Measurements from ENCODE around the gene TMEM52. TPM values are rescaled to one million over a fixed set of nuclear protein-coding genes. Genes with fewer than 3 reads are reported as not detected.

Gene TMEM52
- total RNA-seq (2014; rRNA removed; shearing (Covaris generic)) (not detected in 2 replicates), polyA plus RNA-seq (2016; fragmentation: Nextera tagmentation; extraction: Ambion mirVana) (0.28 and 0.40 TPM in 2 replicates)

DNA sequence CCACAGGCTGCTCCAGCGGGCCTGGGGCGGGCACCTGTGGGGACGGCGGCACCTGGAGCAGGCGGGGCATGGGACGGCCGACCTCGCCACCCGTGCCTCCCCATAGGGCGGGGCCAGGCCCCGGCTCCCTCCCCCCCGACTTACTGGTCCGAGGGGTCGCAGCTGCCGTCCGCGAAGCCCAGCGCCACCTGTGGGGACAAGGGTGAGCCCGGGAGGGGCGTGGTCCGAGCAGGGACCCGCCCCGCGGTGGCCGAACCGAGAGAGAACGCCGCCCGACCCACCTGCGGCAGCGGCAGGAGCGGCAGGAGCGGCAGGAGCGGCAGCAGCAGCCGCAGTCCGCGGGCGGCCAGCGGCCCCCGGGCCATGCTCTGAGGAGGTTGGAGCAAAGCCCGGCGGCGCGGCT lies at the start of gene TMEM52:
Gene TMEM52 (minus strand): TSS at position 379 of the 403 bp plus-strand sequence. CDS start 14 bp downstream, at position 365.
- Histone ChIP-seq H3K9me3 (ENCODE audit: low read depth) (no peaks in the 10 kb centered on the region), H4K20me1 (ENCODE audit: insufficient read depth) (no peaks in the 10 kb centered on the region), H3K27me3 (replicated peaks; ENCODE audit: insufficient read depth) (no peaks in the 10 kb centered on the region), H3K27ac (no peak within 1 kb of the TSS), H3F3A (ENCODE audit: insufficient read depth) (no peaks in the 10 kb centered on the region), H2AFZ (peak within 1 kb of the TSS; percentile 55), H3K4me2 (ENCODE audit: unreplicated experiment) (peak within 1 kb of the TSS; percentile 43), H3K9ac (no peak within 1 kb of the TSS), H3K9me2 (ENCODE audit: insufficient read depth) (no peaks in the 10 kb centered on the region), H3K4me3 (peak within 1 kb of the TSS; percentile 65), H3K79me2 (ENCODE audit: insufficient read depth) (no peaks in the 10 kb centered on the region), H3K4me1 (ENCODE audit: insufficient read depth) (no peaks in the 10 kb centered on the region), H3K36me3 (ENCODE audit: low read depth) (no peaks in the 10 kb centered on the region)
- WGBS, 2 experiments (ENCODE audit: low coverage in 1 of 2, low lambda C conversion rate in 2 of 2, missing lambda C conversion rate in 2 of 2) = 3 to 13% methylated on average over 3 to 31 of the region's 44 CpGs
- DNase-seq = no peak
- no peak for TF ChIP-seq EZH2 (IDR thresholded peaks at IDR 0.05; ENCODE audit: insufficient read depth, poor library complexity, severe bottlenecking)
- TF ChIP-seq EZH2phosphoT487 (IDR thresholded peaks at IDR 0.05; ENCODE audit: insufficient read depth, low read depth) = no peak
- in situ Hi-C loops (cut with MboI) = no loop called here

DNA sequence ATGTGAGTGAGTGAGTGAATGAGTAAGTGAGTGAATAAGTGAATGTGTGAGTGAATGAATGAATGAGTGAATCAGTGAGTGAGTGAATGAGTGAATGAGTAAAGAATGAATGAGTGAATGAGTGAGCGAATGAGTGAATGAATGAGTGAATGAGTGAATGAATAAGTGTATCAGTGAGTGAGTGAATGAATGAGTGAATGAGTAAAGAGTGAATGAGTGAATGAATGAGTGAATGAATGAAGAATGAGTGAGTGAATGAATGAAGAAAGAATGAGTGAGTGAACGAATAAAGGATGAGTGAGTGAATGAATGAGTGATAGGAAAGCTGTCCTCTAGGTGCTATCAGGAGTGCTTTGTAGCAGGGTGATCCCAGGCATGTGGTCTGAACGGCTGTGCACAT lies 48.8 kb upstream of the TMEM52 start:
- H3K79me2 ChIP-seq (ENCODE audit: insufficient read depth) = no peaks in the 10 kb centered on the region
- no peak overlapping the region for H3K4me2 ChIP-seq (ENCODE audit: unreplicated experiment)
- H3F3A ChIP-seq (ENCODE audit: insufficient read depth) = no peaks in the 10 kb centered on the region
- H3K4me1 ChIP-seq (ENCODE audit: insufficient read depth) = no peaks in the 10 kb centered on the region
- H4K20me1 ChIP-seq (ENCODE audit: insufficient read depth) = no peaks in the 10 kb centered on the region
- peaks cover 17% of the 10 kb centered on the region; the same call in 1 of the 2 replicates for H3K27me3 ChIP-seq (replicated peaks; ENCODE audit: insufficient read depth)
- H3K36me3 ChIP-seq (ENCODE audit: low read depth) = no peaks in the 10 kb centered on the region
- no peak overlapping the region for H3K9ac ChIP-seq
- H3K9me2 ChIP-seq (ENCODE audit: insufficient read depth) = no peaks in the 10 kb centered on the region
- WGBS, 2 experiments (ENCODE audit: low coverage in 1 of 2, low lambda C conversion rate in 2 of 2, missing lambda C conversion rate in 2 of 2) = 31 to 51% methylated on average over 3 of the region's 3 CpGs
- no peak overlapping the region for H3K4me3 ChIP-seq
- in situ Hi-C loops (cut with MboI) = no loop called here
- no peak for DNase-seq
- H3K9me3 ChIP-seq (ENCODE audit: low read depth) = no peaks in the 10 kb centered on the region
- H3K27ac ChIP-seq = no peak overlapping the region
- H2AFZ ChIP-seq = no peak overlapping the region
- TF ChIP-seq EZH2phosphoT487 (IDR thresholded peaks at IDR 0.05; ENCODE audit: insufficient read depth, low read depth) (no peak), EZH2 (IDR thresholded peaks at IDR 0.05; ENCODE audit: insufficient read depth, poor library complexity, severe bottlenecking) (no peak)

DNA sequence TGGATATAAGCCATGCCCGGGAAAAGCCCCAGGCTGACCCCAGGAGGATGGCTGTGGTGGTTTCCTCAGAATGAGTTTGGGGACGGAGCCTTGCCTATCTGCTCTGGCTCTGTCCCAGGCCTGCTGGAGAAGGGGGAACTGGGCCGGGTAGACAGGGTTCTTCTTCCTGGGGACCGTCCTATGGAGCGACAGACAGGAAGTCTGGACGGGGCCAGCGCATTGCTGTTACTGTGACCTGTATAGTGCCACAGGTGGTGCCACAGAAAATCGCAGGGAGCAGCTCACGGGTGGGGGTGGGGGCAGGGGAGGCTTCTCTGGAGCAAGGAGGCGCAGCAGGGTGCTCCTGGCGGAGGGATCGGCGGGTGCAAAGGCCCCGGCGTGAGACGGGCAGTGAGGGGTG lies 48.1 kb upstream of the TMEM52 start:
- DNase-seq = no peak
- 53% methylated on average over 8 to 16 of the region's 16 CpGs for WGBS, 2 experiments (ENCODE audit: low coverage in 1 of 2, low lambda C conversion rate in 2 of 2, missing lambda C conversion rate in 2 of 2)
- Histone ChIP-seq H3K9ac (no peak overlapping the region), H2AFZ (no peak overlapping the region), H3K9me2 (ENCODE audit: insufficient read depth) (no peaks in the 10 kb centered on the region), H3F3A (ENCODE audit: insufficient read depth) (no peaks in the 10 kb centered on the region), H3K9me3 (ENCODE audit: low read depth) (no peaks in the 10 kb centered on the region), H3K27ac (no peak overlapping the region), H3K4me1 (ENCODE audit: insufficient read depth) (no peaks in the 10 kb centered on the region), H3K4me2 (ENCODE audit: unreplicated experiment) (no peak overlapping the region), H3K79me2 (ENCODE audit: insufficient read depth) (no peaks in the 10 kb centered on the region), H3K4me3 (no peak overlapping the region), H4K20me1 (ENCODE audit: insufficient read depth) (no peaks in the 10 kb centered on the region), H3K36me3 (ENCODE audit: low read depth) (no peaks in the 10 kb centered on the region), H3K27me3 (replicated peaks; ENCODE audit: insufficient read depth) (peaks cover 23% of the 10 kb centered on the region)
- in situ Hi-C loops (cut with MboI) = no loop called here
- TF ChIP-seq EZH2 (IDR thresholded peaks at IDR 0.05; ENCODE audit: insufficient read depth, poor library complexity, severe bottlenecking) (no peak), EZH2phosphoT487 (IDR thresholded peaks at IDR 0.05; ENCODE audit: insufficient read depth, low read depth) (no peak)

DNA sequence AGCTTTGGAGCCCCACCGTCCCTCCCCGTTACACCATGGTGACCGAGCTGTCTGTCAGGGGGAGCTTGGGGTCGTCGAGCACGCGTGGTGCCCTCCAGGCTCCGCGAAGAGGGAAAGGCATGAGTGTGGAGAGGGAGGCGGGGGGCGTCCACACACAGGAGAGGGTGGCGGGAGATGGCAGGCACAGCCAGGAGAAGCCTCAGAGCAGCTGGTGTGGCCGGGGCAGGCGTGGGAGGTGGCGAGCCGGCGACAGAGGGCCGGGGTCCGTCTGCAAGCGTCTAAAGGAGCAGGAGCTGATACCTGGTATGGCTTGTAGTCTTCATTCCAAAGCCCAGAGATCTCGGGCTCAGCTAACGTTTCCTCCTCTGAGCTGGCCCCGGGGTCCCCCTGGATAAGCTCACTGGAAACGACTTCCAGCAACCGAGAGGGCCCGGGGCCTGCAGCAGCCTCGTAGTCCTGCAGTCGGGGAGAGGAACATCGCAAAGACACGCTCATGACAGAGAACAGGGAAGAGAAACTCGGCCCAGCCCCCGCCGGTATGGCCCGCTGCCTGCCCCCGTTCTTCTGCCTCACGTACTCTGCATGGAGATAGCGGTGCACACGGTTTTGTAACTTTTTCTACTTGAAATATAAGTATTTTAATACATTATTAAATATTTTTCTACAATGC lies 47.1 kb upstream of the TMEM52 start:
- no peak overlapping the region for H2AFZ ChIP-seq
- DNase-seq = no peak
- no peaks in the 10 kb centered on the region for H3K79me2 ChIP-seq (ENCODE audit: insufficient read depth)
- H3K9ac ChIP-seq = no peak overlapping the region
- H3K36me3 ChIP-seq (ENCODE audit: low read depth) = no peaks in the 10 kb centered on the region
- in situ Hi-C loops (cut with MboI) = no loop called here
- TF ChIP-seq EZH2phosphoT487 (IDR thresholded peaks at IDR 0.05; ENCODE audit: insufficient read depth, low read depth) = no peak
- TF ChIP-seq EZH2 (IDR thresholded peaks at IDR 0.05; ENCODE audit: insufficient read depth, poor library complexity, severe bottlenecking) = no peak
- H4K20me1 ChIP-seq (ENCODE audit: insufficient read depth) = no peaks in the 10 kb centered on the region
- 34 to 40% methylated on average over 36 to 38 of the region's 38 CpGs for WGBS, 2 experiments (ENCODE audit: low coverage in 1 of 2, low lambda C conversion rate in 2 of 2, missing lambda C conversion rate in 2 of 2)
- no peak overlapping the region for H3K4me3 ChIP-seq
- H3K27me3 ChIP-seq (replicated peaks; ENCODE audit: insufficient read depth) = peaks cover 27% of the 10 kb centered on the region
- H3K9me3 ChIP-seq (ENCODE audit: low read depth) = no peaks in the 10 kb centered on the region
- H3K27ac ChIP-seq = no peak overlapping the region
- H3F3A ChIP-seq (ENCODE audit: insufficient read depth) = no peaks in the 10 kb centered on the region
- no peaks in the 10 kb centered on the region for H3K9me2 ChIP-seq (ENCODE audit: insufficient read depth)
- H3K4me1 ChIP-seq (ENCODE audit: insufficient read depth) = no peaks in the 10 kb centered on the region
- H3K4me2 ChIP-seq (ENCODE audit: unreplicated experiment) = no peak overlapping the region
